ENCODE measurements around the gene SH3PXD2A. TPM values are rescaled to one million over a fixed set of nuclear protein-coding genes. Genes with fewer than 3 reads are reported as not detected.

SH3PXD2A gene
- total and polyA plus RNA-seq, 8 donors = 3.9 to 16.4 (median 8.0) TPM

GRCh38 chr10:103575416-103576075, 279.8 kb downstream of the SH3PXD2A start:
- H3K27ac ChIP-seq = no peak overlapping the region
- no peaks in the 10 kb centered on the region for H3K36me3 ChIP-seq
- intact Hi-C loops (cut with DNase I) = no loop called here
- FAIRE-seq = no peak
- no peaks in the 10 kb centered on the region for H3K27me3 ChIP-seq
- peaks cover 32 to 39% (median 37%) of the 10 kb centered on the region in 3 donors for H3K4me1 ChIP-seq
- WGBS, 2 donors = 71 to 73% methylated on average over 6 of the region's 6 CpGs
- H3K4me3 ChIP-seq = no peak overlapping the region
- no peak for ATAC-seq
- DNase-seq = peak in 1 of 6 donors; percentile 69
- no peaks in the 10 kb centered on the region for H3K9me3 ChIP-seq
- TF ChIP-seq CTCF (IDR thresholded peaks at IDR 0.05) = no peak

- Histone ChIP-seq H3K9me3 (no peaks in the 10 kb centered on the region), H3K36me3 (no peaks in the 10 kb centered on the region), H3K27ac (no peak overlapping the region), H3K27me3 (no peaks in the 10 kb centered on the region), H3K4me3 (no peak overlapping the region), H3K4me1 (peaks cover 29 to 37% (median 35%) of the 10 kb centered on the region in 3 donors)
- no peak for TF ChIP-seq CTCF (IDR thresholded peaks at IDR 0.05)
- intact Hi-C loops (cut with DNase I) = no loop called here
- WGBS, 2 donors = 82 to 88% methylated on average over 16 of the region's 16 CpGs
- DNase-seq (no peak), FAIRE-seq (no peak), ATAC-seq (no peak)
These were observed 281.0 kb downstream of the SH3PXD2A start for GRCh38 chr10:103574097-103575061.

GRCh38 chr10:103573205-103573487, 282.2 kb downstream of the SH3PXD2A start:
- Histone ChIP-seq H3K27me3 (no peaks in the 10 kb centered on the region), H3K9me3 (no peaks in the 10 kb centered on the region), H3K36me3 (no peaks in the 10 kb centered on the region), H3K4me1 (peaks cover 16 to 26% (median 23%) of the 10 kb centered on the region in 3 donors), H3K27ac (no peak overlapping the region), H3K4me3 (no peak overlapping the region)
- ATAC-seq (no peak), DNase-seq (no peak), FAIRE-seq (no peak)
- 92 to 94% methylated on average over 7 of the region's 7 CpGs for WGBS, 2 donors
- TF ChIP-seq CTCF (IDR thresholded peaks at IDR 0.05) = no peak
- intact Hi-C loops (cut with DNase I) = no loop called here

- no peaks in the 10 kb centered on the region for H3K9me3 ChIP-seq
- intact Hi-C loops (cut with DNase I) = no loop called here
- no peak for TF ChIP-seq CTCF (IDR thresholded peaks at IDR 0.05)
- no peak for ATAC-seq
- no peak overlapping the region for H3K27ac ChIP-seq
- H3K4me1 ChIP-seq = peaks cover 11 to 21% (median 17%) of the 10 kb centered on the region in 3 donors
- H3K27me3 ChIP-seq = no peaks in the 10 kb centered on the region
- 91% methylated on average over 10 of the region's 10 CpGs for WGBS, 2 donors
- H3K4me3 ChIP-seq = no peak overlapping the region
- DNase-seq = no peak
- H3K36me3 ChIP-seq = no peaks in the 10 kb centered on the region
- no peak for FAIRE-seq
These were observed 282.8 kb downstream of the SH3PXD2A start for GRCh38 chr10:103572347-103573204.

Data from pancreas (tissue), 10 donors.